Activated CD8-positive, alpha-beta memory T cell treated with anti-CD3 and anti-CD28 coated beads, Interleukin-2, amount 50 U/mL, for 1 hour (primary cell): ENCODE measurements around the gene DBN1.
"Not testable (repeated sequence)": the region's sequence is repeated elsewhere in the genome, so short reads cannot be mapped to it uniquely, and the experiment has no call there.

Experiments used
- DNase-seq: peaks from one replicate; pipeline ENCODE4 v3.0.0-alpha.2; 2020; ENCODE audit errors: extremely low read depth

Gene DBN1

DNA sequence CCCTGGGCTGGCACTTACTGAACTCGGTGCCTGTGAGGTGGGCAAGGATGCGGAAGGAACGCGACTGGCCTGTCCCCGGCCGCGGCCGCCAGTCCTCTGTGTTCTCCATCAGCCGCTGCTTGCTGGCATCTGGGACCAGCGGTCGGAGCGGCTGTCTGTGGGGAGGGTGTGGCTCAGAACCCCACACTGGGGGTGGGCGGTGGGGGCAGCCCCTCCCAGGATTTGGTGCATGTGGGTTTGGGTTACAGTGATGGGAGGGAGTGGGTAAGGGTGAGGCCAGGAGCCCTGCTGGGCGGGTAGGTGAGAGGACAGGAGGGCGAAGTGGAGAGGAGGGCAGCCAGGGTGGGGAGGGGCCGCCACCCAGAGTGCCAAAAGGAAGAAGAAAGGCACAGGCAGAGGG lies 17.6 kb upstream of the DBN1 start:
- DNase-seq = no peak

DNA sequence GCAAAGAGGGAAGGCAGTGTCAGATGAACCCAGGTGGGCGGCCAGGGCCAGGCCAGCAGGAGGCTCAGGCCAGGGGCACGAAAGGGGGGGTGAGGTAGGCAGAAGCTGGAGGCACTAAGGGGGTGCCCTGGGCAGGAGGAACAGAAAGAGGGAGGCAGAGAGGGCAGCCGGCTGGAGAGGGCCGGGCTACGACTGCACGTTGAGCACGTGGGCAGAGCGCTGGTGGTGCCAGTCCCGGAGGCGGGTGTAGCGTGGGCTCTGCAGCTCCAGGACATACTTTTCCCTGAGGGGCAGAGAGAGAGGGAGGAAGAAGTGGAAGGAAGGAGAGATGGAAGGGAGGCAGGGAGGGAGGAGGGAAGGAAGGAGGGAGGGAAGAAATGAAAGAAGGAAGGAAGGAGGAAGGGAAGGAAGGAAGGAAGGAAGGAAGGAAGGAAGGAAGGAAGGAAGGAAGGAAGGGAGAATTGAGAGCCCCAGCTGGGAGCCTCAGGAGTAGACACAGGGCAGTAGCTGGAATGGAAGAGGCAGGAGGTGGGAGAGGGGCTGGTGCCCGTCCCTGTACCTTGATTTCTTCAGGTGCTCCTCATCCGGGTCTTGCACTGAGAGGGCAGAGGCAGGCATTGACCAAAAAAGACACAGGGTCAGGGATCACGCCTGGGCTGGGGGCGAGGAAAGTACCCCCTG lies 17.0 kb upstream of the DBN1 start:
- no peak for DNase-seq

DNA sequence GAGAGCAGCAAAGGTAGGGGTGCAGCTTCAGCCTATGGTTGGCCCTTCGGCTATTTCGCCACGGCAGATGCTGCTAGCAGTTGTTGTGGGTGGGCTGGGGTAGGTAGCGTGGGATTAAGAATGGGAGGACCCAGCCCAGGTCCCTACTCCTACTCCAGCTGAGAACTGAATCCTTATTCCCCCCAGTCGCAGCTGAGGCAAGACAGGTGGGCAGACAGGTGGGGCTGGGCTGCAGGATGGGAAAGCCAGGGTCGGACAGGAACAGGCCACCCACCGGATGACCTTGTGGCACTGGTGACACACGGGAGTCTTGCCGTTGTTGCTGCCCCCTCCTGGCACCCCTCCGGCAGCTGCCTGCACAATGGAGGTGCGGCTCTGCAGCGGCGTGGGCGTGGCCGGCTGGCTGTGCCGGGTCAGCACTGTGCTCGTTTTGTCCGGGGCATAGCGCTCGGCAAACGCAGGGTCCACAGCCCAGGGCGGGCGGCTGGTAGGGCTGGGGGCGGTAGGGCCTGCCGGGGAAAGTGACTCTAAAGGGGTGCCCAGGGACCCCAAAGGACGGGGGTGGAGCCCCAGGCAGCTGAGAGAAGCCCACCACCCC lies 15.8 kb upstream of the DBN1 start:
- no peak for DNase-seq

DNA sequence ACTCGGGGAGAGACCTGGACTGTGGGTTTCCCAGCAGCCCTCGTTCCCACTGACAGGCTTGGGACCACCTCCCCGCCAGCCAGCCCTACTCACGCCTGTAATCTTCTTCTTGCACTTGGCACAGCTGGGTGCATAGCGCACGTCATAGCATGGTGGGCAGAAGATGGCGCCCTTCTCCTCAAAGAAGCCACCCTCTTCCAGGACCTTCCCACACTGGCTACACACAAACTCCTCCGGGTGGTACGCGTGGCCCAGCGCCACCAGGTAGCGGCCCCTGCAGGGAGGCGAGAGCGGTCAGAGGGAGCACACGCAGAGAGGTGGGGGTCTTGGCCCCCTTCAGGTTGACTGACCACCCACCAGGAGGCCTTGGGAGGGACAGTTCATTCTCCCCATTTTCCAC lies 14.5 kb upstream of the DBN1 start:
- no peak for DNase-seq

DNA sequence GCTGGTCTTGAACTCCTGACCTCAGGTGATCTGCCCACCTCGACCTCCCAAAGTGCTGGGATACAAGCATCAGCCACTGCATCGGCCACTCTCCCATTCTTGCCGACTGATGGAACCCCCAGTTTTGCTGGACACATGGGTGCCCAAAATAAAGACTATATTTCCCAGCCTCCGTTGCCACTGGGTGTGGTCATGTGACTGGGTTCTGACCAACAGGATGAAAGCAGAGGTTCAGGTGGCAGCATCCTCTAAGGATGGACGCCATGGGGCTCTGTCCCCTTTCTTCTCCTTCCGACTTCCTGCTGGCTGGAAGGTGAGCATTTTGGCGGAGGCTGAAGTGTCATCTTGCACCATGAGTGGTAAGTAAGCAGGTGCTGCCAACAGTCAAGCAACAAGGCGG lies 13.7 kb upstream of the DBN1 start:
- no peak for DNase-seq

DNA sequence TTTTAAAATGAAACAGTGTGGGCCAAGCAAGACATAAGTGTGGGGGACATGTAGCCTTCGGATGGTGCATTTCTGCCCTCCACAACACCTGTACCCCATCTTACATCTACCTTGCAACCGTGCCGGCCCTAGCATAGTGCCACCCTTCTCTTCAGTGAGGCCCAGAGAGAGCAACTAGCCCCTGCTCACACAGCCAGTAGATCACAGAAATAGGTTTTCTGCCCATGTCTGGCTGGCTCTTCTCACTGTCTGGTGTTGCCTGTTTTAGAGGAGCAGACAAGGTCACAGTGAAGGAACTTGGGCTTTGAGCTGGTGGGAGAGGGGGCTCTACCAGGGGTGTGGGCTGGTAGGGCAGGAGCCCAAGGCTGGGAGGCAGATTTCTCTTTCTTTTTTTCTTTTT lies 12.8 kb upstream of the DBN1 start:
- DNase-seq = no peak

DNA sequence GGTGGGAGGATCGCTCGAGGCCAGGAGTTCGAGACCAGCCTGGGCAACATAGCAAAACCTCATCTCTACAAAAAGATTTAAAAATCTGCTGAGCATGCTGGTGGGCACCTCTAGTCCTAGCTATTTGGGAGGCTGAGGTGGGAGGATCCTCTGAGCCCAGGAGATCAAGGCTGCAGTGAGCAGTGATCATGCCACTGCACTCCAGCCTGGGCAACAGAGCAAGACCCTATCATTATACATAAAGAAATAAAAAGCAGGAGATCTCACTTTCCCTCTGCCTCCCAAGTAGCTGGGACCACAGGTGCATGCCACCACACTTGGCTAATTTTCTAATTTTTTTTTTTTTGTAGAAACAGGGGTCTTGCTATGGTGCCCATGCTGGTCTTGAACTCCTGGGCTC lies 12.3 kb upstream of the DBN1 start:
- DNase-seq = not testable (repeated sequence)

DNA sequence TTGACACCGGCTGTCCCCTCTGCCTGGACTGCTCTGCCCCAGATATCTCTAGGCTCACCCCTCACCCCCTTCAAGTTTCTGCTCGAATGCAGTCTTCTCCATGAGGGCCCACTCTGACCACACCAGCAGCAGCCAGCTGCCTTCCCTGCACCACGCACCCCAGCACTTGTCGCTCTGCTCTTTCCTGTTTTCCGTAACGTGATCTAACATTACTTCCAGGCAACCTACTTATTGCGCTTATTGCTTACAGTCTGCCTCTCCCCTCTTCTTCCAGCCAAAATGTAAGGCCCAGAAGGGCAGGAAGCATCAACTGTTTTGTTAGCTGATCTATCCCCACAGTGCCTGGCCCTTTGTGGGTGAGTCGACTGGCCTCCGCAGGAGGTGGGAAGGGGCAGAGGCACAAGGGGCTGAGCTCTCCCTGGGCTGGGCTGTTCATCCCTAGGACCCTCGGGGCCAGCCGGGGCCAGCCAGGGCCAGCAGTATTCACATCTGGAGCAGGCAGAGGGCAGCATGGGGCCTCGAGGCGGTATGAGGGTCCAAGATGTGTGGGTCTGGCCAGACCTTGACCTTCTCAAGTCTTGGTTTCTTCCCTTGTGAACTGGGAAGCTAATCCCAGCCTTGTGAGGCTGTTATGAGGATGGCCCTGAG lies 11.6 kb upstream of the DBN1 start:
- no peak for DNase-seq

DNA sequence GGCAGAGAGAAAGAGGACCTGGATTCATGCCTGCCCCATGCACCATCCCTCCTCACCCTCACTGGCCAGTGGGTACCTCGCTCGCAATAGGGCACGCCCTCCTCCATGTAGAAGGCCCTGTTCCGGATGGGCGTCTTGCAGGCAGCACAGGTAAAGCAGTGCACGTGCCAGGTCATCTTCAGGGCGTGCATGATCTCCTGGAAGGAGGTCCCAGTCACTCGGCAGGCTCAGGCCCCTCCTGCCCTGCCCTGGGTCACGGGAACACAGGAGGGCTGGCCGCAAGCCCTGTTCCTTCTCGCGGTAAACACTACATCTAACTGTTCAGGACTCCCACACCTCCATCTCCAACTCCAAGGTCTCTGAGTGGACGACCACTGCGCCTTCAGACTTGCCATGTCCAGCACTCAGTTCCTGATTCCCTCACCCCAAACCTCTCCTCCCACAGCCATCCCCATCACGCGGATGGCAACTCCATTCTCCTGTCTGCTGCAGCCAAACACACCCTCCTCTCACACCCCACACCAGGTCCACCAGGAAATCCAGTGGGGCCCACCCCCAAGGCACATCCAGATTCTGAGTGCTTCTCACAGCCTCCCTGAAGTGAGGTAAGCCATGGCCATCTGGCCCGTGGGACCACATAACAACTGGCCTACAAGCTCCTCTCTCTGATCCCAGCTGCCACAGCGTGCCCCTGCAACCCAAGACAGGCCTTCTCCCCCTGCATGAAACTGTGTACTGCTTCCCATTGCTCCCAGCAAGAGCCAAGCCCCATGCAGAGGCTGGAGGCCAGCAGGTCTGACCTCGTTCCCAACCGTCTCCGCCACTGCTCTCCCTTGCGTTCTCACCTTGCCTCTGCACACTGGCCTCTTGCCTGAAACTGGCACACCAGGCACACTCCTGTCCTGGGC lies 10.8 kb upstream of the DBN1 start:
- DNase-seq = no peak

DNA sequence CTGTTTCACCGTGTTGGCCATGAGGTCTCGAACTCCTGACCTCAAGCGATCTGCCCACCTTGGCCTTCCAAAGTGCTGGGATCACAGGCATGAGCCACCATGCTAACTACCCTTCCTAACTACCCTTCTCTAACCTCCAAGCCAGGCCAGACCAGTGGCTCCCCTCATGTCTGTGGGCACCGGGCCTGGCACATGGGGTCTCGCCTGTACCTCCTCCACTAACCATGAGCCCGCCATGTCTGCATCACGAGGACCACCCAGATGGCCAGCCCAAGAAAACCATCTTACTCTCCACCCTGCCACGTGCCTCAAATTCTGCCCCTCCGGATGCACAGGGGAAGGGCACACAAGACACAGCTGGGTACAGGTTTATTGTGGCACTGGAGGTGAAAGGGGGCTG lies 9.6 kb upstream of the DBN1 start:
- DNase-seq = no peak

DNA sequence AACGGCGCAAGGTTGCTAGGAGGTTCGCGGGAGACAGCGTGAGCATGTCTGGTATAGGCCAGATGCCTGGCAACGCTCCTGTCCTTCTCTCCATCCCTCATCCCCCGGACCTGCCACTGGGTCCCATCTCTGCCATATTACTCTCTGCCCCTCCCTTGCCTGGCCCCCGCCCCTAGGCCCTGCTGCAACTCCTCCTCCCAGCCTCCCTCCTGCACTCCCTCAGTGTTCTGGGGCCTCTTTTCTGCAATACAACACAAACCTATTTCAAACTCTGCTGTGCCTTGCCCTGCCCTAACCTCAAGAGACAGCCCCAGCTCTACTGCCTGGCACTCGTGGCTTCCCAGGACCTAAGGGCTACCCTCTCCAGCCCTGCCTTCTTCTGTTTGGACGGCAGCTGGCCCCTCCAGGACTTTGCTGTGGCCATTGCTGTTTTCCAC lies 8.9 kb upstream of the DBN1 start:
- DNase-seq = no peak

DNA sequence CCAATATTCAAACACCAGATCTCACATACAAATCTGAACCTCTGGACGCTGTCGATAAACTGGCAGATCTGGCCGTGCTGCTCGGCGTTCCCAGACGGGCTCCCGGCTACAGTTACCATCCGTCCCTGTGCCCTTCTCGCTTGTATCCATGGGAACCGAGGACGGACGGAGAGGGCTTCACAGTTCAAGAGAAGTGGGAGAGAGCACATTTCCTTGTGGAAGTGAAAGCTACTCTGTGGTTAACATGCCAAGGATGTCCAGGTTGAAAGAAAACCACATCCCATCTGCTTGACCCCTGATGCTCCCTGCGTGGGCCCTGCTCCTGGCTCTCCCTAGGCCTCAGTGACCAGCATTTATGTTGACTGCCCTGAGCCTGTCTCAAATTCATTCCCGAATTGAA lies 6.3 kb upstream of the DBN1 start:
- no peak for DNase-seq

DNA sequence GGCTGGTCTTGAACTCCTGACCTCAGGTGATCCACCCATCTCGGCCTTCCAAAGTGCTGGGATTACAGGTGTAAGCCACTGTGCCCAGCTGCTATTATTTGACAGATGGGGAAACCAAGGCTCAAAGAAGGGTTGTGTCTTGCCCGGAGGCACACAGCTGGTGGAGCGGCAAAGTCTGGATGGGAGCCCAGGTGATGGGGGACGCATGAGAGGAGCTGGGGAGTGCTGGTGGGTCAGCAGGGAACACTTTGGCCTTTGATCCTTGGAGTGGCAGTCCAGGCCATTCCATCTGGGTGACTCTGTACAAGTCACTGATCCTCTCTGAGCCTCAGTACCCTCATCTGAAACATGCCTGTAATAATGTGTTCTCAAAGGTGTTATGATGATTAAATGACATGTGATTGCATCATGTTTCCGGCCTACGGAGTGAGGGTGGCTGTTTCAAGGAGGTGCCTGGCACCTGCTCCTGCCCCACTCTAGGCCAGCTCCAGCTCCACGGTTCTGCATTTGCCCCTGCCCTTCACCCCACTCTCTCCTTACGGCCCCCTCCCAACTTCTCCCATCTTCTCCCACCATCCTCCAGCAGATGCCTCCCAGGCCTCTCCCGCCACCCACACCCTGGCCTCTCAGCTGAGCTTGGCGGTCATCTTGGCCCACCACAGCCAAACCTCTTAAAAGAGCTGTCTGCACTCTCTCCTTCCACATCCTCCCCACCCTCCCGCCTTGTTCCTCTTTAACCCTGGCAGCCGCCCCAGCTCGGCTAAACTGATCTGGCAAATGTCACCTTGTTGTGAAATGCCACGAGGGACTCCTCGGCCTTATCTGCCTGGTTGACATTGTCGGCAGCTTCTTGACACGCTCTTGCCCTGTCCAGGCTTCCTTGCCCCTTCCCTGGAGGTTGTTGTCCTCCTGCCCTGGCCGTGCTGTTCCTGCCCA lies 5.5 kb upstream of the DBN1 start:
- DNase-seq = no peak

DNA sequence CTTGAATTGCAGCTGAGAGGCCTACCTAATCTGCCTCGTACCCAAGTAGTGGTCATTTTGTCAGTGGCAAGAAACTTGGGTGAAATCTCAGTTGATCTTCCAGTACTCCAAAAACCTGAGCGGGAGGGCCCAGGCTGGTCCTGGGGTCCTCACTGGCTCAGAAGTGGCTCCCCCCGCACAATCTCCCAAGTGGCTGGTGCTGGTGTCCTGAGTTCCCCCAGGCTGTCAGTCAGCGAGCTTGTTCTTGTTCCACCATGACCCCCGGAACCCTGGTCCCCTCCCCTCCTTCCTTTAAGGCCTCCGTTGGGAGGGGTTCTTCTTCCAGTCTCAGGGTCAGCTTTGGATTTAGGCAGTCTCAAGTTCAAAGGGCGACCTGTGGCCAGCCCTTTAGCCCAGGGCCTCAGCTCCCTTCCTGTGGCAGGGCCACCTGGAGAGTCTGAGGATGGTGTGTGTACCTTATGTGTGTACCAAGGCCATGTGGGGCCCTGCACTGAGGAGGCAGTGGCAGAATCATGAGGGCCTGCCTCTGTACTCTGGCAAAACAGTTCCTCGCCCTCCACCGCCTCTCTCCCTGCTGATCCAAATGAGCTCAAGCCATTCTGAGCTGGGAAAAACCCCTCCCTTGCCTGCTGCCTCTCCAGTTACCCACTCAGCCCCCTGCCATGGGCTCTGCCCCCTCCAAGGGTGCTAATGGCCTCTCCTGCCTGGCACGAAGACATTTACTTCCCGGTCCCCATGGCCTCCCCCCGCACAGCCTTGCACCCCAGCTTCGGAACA lies 4.5 kb upstream of the DBN1 start:
- no peak for DNase-seq

DNA sequence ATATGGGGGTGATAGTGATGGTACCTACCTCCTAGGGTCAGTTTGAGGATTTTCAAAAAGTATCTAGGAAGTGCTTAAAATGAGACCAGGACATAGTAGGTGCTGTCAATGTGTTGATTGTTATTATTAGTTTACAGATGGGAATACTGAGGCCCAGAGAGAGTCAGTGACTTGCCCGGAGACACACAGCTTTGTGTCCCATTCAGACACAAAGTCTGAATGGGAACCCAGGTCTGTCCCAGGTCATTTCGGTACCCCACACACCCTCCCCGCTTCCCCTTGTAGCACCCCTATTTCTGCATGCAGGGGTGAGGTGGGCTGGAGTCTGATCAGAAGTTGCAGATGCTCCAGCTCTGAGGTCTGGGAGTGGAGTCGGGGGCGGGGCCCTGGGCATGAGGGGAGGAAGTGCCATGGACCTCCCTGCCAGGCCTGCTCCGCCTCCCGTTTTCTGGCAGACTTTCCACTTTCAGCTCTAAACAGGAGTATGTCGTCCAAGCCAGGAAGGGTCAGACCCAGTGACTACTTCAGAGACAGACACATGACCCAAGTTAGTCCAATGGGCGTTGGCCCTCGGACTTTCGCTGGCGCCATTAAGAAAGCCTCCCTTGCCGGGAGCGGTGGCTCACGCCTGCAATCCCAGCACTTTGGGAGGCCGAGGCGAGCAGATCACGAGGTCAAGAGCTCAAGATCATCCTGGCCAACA lies 3.2 kb upstream of the DBN1 start:
- DNase-seq = no peak

DNA sequence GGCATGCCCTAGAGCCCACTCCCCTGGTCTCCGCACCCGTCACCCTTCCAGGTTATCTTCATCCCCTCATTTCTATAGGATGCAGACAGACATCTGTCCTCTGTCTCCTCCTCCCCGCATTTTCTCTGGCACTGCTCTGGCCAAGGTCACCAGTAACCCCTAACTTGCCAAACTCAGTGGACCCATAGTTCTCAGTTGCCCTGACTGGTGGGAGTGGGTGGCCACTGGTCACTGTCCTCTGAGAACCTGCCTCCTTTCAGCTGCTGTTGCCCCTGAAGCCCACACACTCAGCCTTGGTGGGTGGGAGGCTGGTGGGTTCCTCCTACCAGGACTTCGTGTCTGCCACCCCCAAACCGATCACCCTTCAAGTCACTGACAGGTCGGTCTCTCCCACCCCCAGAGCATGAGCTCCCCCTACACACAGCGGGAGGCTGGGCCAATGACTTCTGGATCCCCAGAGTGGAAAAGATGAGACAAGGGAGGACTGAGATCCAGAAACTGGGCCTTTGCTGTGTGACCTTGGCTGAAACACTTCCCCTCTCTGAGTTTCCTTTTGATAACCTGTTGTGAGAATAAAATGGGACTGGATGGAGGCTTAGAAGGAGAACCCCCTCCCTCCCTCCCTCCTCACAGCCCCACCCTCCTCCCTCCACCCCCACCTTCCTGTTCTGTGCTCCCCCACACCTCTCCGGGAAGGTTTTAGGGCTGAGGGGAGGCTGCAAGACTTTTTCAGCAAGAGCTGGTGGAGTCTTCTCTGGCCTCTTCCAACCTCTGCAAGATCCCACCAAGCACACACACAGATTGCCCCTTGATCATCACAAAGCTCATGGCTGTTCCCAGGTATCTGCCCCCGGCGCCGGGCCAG lies 2.4 kb upstream of the DBN1 start:
- no peak for DNase-seq

DNA sequence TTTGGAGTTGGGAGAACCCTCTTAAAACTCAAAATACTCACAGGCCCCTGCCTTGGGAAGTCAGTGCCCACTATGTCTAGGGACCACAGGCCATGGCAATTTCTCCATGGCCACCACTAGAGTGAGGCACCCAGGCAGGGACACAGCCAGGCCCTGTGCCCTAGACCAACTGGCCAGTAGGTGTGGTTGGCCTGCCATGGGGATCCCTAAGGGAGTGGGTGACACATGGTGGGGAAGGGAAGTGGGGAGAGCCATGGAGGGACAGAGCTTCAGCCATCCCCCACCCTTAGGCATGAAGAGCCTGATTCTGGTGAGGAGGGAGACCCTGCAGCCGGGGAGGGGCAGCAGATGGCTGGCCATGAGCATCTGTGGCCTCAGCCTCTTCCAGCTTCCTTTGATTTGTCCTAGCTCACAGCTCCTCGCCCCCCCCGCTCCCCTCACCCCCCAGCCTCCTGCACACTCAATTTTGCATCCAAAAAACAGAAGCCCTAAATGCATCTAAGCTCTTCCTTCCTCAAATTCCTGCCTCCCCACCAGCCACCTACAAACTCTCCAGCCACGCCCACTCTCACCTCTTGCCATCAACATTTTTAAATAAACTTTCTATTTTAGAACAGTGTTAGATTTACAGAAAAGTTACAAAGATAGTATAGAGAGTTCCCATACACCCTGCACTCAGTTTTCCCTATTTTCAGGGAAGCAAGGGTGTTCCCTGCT lies 1.6 kb upstream of the DBN1 start:
- DNase-seq = no peak

DNA sequence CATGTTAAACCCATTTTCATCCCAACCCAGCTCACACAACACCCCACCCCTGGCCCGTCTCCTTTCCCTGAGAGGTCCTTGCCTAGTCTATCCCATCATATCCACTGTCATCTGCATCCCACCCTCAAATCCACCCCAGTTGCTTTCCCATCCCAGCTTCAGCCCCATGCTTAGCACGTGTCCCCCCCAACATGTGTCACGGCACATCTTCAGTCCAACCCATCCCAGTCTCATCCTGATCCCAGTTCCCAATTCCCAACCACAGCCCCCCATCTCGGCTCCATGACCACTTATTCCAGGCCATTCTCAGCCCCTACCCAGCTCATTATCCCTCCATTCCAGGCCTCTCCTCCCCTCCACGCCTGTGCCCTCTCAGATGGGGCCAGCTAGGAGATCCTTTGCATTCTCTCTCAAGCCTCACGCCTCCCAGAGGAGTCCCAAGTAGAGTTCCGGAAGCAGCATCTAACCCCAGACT lies 605 bp upstream of the DBN1 start:
- no peak for DNase-seq
